ENCODE data around the gene DDR2.
"Not testable (repeated sequence)": the region's sequence is repeated elsewhere in the genome, so short reads cannot be mapped to it uniquely, and the experiment has no call there.

DNA sequence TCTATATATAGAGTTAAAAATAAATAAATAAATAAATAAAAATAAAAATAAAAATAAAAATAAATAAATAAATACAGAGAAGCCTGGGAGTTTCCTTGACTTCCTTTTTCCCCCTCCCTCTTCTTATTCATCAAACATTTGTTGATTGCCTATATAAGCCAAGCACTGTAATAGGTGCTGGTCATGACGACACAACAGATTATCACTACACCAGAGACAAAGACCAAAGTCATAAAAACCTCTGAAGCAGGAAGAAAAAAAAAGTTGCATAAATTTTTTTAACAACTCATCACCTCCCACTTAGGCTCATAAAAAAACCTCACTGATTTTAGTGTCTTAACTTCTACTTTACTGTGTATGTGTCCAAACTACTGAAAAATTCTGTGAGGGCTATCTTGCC, 95.2 kb downstream of the DDR2 start:
- TF ChIP-seq, protein P1, sequence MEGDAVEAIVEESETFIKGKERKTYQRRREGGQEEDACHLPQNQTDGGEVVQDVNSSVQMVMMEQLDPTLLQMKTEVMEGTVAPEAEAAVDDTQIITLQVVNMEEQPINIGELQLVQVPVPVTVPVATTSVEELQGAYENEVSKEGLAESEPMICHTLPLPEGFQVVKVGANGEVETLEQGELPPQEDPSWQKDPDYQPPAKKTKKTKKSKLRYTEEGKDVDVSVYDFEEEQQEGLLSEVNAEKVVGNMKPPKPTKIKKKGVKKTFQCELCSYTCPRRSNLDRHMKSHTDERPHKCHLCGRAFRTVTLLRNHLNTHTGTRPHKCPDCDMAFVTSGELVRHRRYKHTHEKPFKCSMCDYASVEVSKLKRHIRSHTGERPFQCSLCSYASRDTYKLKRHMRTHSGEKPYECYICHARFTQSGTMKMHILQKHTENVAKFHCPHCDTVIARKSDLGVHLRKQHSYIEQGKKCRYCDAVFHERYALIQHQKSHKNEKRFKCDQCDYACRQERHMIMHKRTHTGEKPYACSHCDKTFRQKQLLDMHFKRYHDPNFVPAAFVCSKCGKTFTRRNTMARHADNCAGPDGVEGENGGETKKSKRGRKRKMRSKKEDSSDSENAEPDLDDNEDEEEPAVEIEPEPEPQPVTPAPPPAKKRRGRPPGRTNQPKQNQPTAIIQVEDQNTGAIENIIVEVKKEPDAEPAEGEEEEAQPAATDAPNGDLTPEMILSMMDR (conservative IDR thresholded peaks at IDR 0.05; ENCODE audit: low read length): not testable (repeated sequence)
- TF ChIP-seq EZH2phosphoT487 (IDR thresholded peaks at IDR 0.05; ENCODE audit: borderline replicate concordance, low read depth, low read length): not testable (repeated sequence)

All from OCI-LY7 (cell line).